Activated CD4-positive, alpha-beta T cell treated with anti-CD3 and anti-CD28 coated beads for 36 hours (primary cell): Measurements from ENCODE around the gene SARNP. TPM values are rescaled to one million over a fixed set of nuclear protein-coding genes. Genes with fewer than 3 reads are reported as not detected.
A peak's percentile ranks its signal among the peaks of the same experiment; 100 is the strongest.

ENCODE experiments used
- ATAC-seq: fragments of 200-7000 bp; cut with Tn5 transposase; one replicate; pipeline ENCODE4 v1.10.0; 2021; ENCODE audit warnings: mild to moderate bottlenecking, moderate library complexity
- CTCF ChIA-PET: fragments of 350-600 bp; sonication (Branson Sonifier 250); formaldehyde crosslinking; loops from one replicate; lab custom pipeline; 2021; ENCODE audit warnings: antibody characterized with exemption; lab: Charles Lee
- POLR2A ChIA-PET: fragments of 350-600 bp; sonication (Branson Sonifier 250); formaldehyde crosslinking; loops from one replicate; lab custom pipeline; 2021; ENCODE audit warnings: antibody characterized with exemption, inconsistent platforms; lab: Charles Lee
- DNase-seq: peaks from one replicate; pipeline ENCODE4 v3.0.0-alpha.2; 2020
- H3K27ac Mint-ChIP-seq: one replicate; pipeline ENCODE4 v1.8.0; 2021; ENCODE audit warnings: mixed read lengths
- H3K27me3 Mint-ChIP-seq: one replicate; pipeline ENCODE4 v1.8.0; 2021; ENCODE audit warnings: mixed read lengths
- H3K36me3 Mint-ChIP-seq: one replicate; pipeline ENCODE4 v1.8.0; 2021; ENCODE audit warnings: low read depth, mixed read lengths
- H3K4me1 Mint-ChIP-seq: one replicate; pipeline ENCODE4 v1.8.0; 2021; ENCODE audit warnings: mixed read lengths
- H3K4me3 Mint-ChIP-seq: one replicate; pipeline ENCODE4 v1.8.0; 2021; ENCODE audit warnings: mild to moderate bottlenecking, moderate library complexity, mixed read lengths
- H3K9me3 Mint-ChIP-seq: one replicate; pipeline ENCODE4 v1.8.0; 2021; ENCODE audit warnings: low read depth, mixed read lengths
- intact Hi-C, 2 experiments: fragments of 100-400 bp; cut with DNase I in 1 of 2; cut with micrococcal nuclease in 1 of 2; formaldehyde crosslinking; loops; one replicate each; pipeline versions ENCODE4 v1.14.2 to v1.15.1; 2022 to 2024; cut with DNase I, micrococcal nuclease
- total RNA-seq, 2 experiments: library from RNA; stranded (reverse); gene quantifications; one replicate each; pipeline ENCODE4 v1.2.3, GENCODE V29; 2021

The SARNP gene
- total RNA-seq, 2 experiments from 2014 or later = 111 to 114 TPM

GRCh38 chr12:55718624-55719275 is 98.8 kb downstream of the SARNP start:
- Mint-ChIP-seq H3K27me3 (peaks cover 2% of the 10 kb centered on the region), H3K4me1 (peaks cover 30% of the 10 kb centered on the region), H3K27ac (no peak overlapping the region), H3K9me3 (no peaks in the 10 kb centered on the region), H3K36me3 (peaks cover 4% of the 10 kb centered on the region), H3K4me3 (no peak overlapping the region)
- DNase-seq = no peak
- ATAC-seq = no peak
- CTCF ChIA-PET = interaction anchor here (0.6 to 6.6 kb wide), 6 partner anchors 11 to 551 kb away, joined by 3 to 67 read pairs (median 3); partner anchors contain the start of gene CD63
- POLR2A ChIA-PET = interaction anchor here (0.7 kb wide), 1 partner anchor 111 kb away, joined by 3 read pairs; no protein-coding TSS in a partner anchor
- intact Hi-C loops = loop anchor here (5.0 to 10.0 kb wide), 2 partner anchors 61 to 734 kb away; partner anchors contain the start of gene TESPA1 (in 1 of the 2)

DNA sequence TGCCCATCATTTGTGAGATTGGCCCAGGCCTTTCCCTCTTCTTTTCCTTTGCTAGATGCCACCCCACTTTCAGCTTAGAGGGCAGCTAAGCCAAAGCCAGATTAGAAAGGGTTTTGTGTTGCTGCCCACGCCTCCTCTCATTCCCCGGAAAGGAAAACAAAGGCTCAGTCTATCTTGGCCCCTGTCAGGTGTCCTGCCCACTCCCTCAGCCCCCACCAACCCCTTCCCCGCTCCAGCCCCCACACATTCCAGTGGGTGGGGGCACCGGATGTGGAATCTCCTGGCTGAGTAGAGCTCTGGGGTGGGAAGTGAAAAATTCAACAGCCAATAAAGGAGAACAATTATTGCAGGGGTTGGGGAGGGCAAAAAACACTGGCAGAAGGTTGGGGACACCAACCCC is 99.5 kb downstream of the SARNP start:
- ChIA-PET POLR2A (interaction anchor here (0.7 to 1.0 kb wide), 2 partner anchors 22 to 386 kb away, joined by 3 to 4 read pairs; partner anchors contain the start of gene PA2G4), CTCF (interaction anchor here (0.6 to 6.6 kb wide), 9 partner anchors 9 to 311 kb away, joined by 3 to 67 read pairs (median 3); partner anchors contain the start of gene CD63)
- H3K9me3 Mint-ChIP-seq = no peaks in the 10 kb centered on the region
- DNase-seq (no peak), ATAC-seq (no peak)
- intact Hi-C loops = loop anchor here (5.0 to 10.0 kb wide), 2 partner anchors 61 to 733 kb away; partner anchors contain the start of gene TESPA1 (in 1 of the 2)
- peaks cover 30% of the 10 kb centered on the region for H3K4me1 Mint-ChIP-seq
- H3K27me3 Mint-ChIP-seq = peaks cover 2% of the 10 kb centered on the region
- H3K27ac Mint-ChIP-seq = peak overlapping the region; percentile 89
- peak overlapping the region; percentile 86 for H3K4me3 Mint-ChIP-seq
- H3K36me3 Mint-ChIP-seq = peaks cover 4% of the 10 kb centered on the region

DNA sequence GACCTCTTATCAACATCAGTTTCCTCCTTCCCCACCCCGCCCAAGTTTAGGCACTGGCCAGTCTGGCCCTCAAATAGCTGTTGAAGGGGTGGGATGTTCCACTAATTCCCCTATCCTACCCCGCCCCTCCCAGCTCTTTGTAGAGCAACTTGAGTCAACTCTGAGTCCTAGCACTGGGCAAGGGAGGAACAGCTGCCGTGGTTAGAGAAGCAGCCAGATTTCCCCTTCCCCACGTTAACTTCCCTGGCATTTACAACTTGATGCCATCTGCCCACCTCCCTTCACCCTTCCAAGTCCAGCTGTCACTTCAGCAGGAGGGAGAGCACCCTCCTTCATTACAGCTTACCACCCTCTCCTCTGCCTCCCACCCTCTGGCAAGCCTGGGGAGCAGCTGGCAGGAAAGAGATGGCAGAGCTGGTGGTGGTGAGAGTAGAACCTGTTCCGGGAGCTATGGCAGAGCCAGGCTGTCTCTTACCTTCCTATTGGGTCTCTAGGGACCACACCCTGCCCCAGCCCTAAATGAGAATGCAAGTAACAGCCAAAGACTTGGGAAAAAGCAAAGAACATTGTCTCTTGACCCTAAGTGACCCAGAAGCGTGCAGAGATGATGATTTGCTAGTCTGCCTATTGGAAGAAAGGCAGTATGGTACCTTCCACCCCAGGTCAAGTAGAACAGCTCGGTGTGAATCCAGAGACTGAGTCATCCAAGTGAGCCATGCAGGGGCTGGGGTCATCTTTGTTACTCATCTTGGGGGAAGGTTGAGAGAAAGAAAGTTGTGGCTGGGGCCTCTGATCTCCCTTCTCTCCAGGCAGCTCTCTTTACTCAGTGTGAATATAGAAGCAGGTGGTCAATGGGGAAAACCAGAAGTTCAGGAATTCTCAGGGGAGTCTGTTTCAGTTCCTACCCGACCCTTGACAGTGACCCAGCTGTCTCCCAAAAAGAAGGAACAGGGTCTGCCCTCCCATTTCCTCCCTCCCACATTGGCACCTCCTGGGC is 100.2 kb downstream of the SARNP start:
- DNase-seq = peak; percentile 62
- Mint-ChIP-seq H3K27me3 (peaks cover 2% of the 10 kb centered on the region), H3K27ac (peak overlapping the region; percentile 89), H3K4me1 (peaks cover 30% of the 10 kb centered on the region), H3K36me3 (peaks cover 4% of the 10 kb centered on the region), H3K4me3 (peak overlapping the region; percentile 86), H3K9me3 (no peaks in the 10 kb centered on the region)
- POLR2A ChIA-PET = interaction anchor here (0.7 to 1.0 kb wide), 2 partner anchors 22 to 387 kb away, joined by 3 to 4 read pairs; partner anchors contain the start of gene PA2G4
- CTCF ChIA-PET = interaction anchor here (0.6 to 6.6 kb wide), 12 partner anchors 10 to 312 kb away, joined by 3 to 67 read pairs (median 4); partner anchors contain the start of genes CD63 and ITGA7
- intact Hi-C loops = loop anchor here (2.0 to 10.0 kb wide), 3 partner anchors 60 to 733 kb away; partner anchors contain the start of gene TESPA1 (in 1 of the 2)
- ATAC-seq = peak; percentile 55

DNA sequence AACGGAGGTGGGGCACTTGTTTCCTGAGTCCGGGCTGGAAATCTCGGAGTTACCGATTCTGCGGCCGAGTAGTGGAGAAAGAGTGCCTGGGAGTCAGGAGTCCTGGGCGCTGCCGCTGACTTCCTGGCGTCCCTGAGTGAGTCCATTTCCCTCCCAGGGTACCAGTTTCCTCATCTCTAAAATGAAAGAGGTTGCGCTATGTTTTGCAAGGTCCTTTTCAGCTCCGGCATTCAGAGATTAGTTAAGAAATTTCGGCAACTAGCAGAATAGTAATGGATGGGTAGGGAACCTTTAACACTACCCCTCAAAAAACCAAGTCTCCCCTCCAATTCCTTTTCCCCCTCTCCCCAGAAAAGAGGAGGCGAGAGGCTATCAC is 101.0 kb downstream of the SARNP start:
- Mint-ChIP-seq H3K27ac (peak overlapping the region; percentile 89), H3K9me3 (no peaks in the 10 kb centered on the region), H3K4me1 (peaks cover 30% of the 10 kb centered on the region), H3K4me3 (peak overlapping the region; percentile 86), H3K36me3 (peaks cover 4% of the 10 kb centered on the region), H3K27me3 (peaks cover 2% of the 10 kb centered on the region)
- DNase-seq = no peak
- intact Hi-C loops = loop anchor here (1.0 to 10.0 kb wide), 10 partner anchors 13 to 732 kb away; partner anchors contain the start of genes CD63 (in 2 of the 2), PA2G4 (in 1 of the 2), RAB5B (in 1 of the 2) and SARNP (in 1 of the 2)
- ChIA-PET POLR2A (no interaction called here), CTCF (interaction anchor here (0.7 to 6.6 kb wide), 11 partner anchors 8 to 1464 kb away, joined by 3 to 67 read pairs (median 5); partner anchors contain the start of genes CD63, ITGA7, ORMDL2 and SARNP)
- peak; percentile 34 for ATAC-seq

- DNase-seq (peak; percentile 97), ATAC-seq (peak; percentile 94)
- no peaks in the 10 kb centered on the region for H3K9me3 Mint-ChIP-seq
- peak within 1 kb of the TSS; percentile 89 for H3K27ac Mint-ChIP-seq
- H3K36me3 Mint-ChIP-seq = peaks cover 4% of the 10 kb centered on the region
- H3K27me3 Mint-ChIP-seq = peaks cover 2% of the 10 kb centered on the region
- peaks cover 30% of the 10 kb centered on the region for H3K4me1 Mint-ChIP-seq
- CTCF ChIA-PET = interaction anchor here (0.7 to 6.6 kb wide), 9 partner anchors 9 to 1464 kb away, joined by 3 to 67 read pairs (median 4); partner anchors contain the start of genes CD63, ORMDL2 and SARNP
- POLR2A ChIA-PET = interaction anchor here (0.6 kb wide), 1 partner anchor 1357 kb away, joined by 4 read pairs; no protein-coding TSS in a partner anchor
- H3K4me3 Mint-ChIP-seq = peak within 1 kb of the TSS; percentile 86
- intact Hi-C loops = loop anchor here (1.0 to 10.0 kb wide), 10 partner anchors 13 to 731 kb away; partner anchors contain the start of genes CD63 (in 2 of the 2), PA2G4 (in 1 of the 2), RAB5B (in 1 of the 2) and SARNP (in 1 of the 2)
These were observed 101.5 kb downstream of the SARNP start, which contains the start of gene BLOC1S1 for GRCh38 chr12:55715833-55716581. BLOC1S1 (plus strand) TSS chr12:55716046; CDS start chr12:55716052, 6 bp downstream.

DNA sequence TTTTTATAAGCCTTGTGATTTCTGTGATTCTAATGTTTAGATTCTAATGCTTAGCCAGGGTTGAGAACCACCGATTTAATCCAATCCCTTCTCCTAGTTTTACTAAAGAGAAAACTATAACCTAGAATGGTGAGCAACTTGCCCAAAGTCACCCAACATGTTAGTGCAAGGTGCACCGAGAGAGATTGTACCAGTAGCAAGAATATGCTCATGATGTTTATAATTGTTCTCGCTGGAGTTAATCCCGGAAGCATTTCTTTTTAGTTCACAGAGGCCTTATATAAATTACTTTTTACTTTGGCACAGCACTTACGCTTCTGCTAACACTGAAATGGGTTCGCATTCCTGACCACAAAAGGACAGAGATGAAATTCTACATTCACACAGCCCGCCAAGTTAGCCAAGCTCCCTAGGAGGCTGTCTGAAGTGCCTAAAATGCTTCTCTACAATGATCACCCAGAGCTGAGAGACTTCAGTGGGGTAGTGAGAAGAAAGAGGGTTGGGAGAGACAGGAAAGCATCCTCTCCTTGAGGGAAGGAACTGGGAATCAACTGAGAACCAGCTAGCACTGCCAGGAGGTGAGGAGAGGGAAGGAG is 102.3 kb downstream of the SARNP start:
- ATAC-seq (no peak), DNase-seq (no peak)
- Mint-ChIP-seq H3K27ac (peak overlapping the region; percentile 89), H3K27me3 (peaks cover 2% of the 10 kb centered on the region), H3K4me3 (peak overlapping the region; percentile 86), H3K9me3 (no peaks in the 10 kb centered on the region), H3K36me3 (peaks cover 4% of the 10 kb centered on the region), H3K4me1 (peaks cover 30% of the 10 kb centered on the region)
- POLR2A ChIA-PET = interaction anchor here (0.6 kb wide), 1 partner anchor 1356 kb away, joined by 4 read pairs; no protein-coding TSS in a partner anchor
- CTCF ChIA-PET = interaction anchor here (0.8 to 6.6 kb wide), 8 partner anchors 9 to 224 kb away, joined by 3 to 67 read pairs (median 4); partner anchors contain the start of genes CD63, ORMDL2 and SARNP
- intact Hi-C loops = loop anchor here (5.0 to 10.0 kb wide), 2 partner anchors 58 to 730 kb away; partner anchors contain the start of gene TESPA1 (in 1 of the 2)

- Mint-ChIP-seq H3K4me1 (peaks cover 31% of the 10 kb centered on the region), H3K27me3 (peaks cover 8% of the 10 kb centered on the region), H3K27ac (no peak overlapping the region), H3K36me3 (peaks cover 4% of the 10 kb centered on the region), H3K9me3 (no peaks in the 10 kb centered on the region), H3K4me3 (no peak overlapping the region)
- intact Hi-C loops = loop anchor here in 1 of 2 experiments (10.0 kb wide), 1 partner anchor 729 kb away; the partner anchor contains the start of gene TESPA1
- ATAC-seq = no peak
- DNase-seq = no peak
- ChIA-PET POLR2A (interaction anchor here (0.5 kb wide), 1 partner anchor 666 kb away, joined by 3 read pairs; no protein-coding TSS in a partner anchor), CTCF (no interaction called here)
These were observed 103.8 kb downstream of the SARNP start for GRCh38 chr12:55713721-55714120.

GRCh38 chr12:55712700-55713415 is 104.7 kb downstream of the SARNP start:
- Mint-ChIP-seq H3K27ac (no peak overlapping the region), H3K27me3 (peaks cover 14% of the 10 kb centered on the region), H3K4me1 (peaks cover 29% of the 10 kb centered on the region), H3K36me3 (peaks cover 2% of the 10 kb centered on the region), H3K4me3 (no peak overlapping the region), H3K9me3 (no peaks in the 10 kb centered on the region)
- intact Hi-C loops = loop anchor here in 1 of 2 experiments (10.0 kb wide), 1 partner anchor 728 kb away; the partner anchor contains the start of gene TESPA1
- DNase-seq (no peak), ATAC-seq (no peak)
- ChIA-PET CTCF (interaction anchor here (0.6 to 1.2 kb wide), 3 partner anchors 11 to 55 kb away, joined by 3 to 4 read pairs (median 3); no protein-coding TSS in a partner anchor), POLR2A (no interaction called here)
